Left hindlimb (tissue), 1 donor: ENCODE results near the gene LAMB3.
A peak's percentile ranks its signal among the peaks of the same experiment; 100 is the strongest.

Source experiments
- DNase-seq: peaks from one replicate; pipeline ENCODE4 v3.0.0-alpha.2; 2018

Gene LAMB3

DNA sequence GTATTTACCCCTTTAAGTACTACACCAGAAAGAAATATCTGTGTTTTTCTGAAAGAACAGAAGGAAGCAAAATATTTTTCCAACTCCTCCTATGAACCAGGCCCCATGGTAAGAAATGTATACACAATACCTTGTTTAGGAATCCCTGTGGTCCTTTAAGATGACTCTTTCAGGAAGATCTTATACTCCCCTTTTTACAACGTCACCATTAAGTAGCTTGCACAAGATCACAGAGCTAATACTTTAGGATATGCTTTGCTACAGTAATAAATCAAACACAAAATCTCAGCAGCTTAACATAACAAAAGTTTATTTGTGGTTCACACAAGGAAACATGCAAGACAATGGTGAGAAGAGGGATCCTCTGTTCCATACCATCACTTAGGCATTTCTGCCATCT, 8.8 kb upstream of the LAMB3 start:
- no peak for DNase-seq

GRCh38 chr1:209659909-209660308, 7.7 kb upstream of the LAMB3 start:
- no peak for DNase-seq

- no peak for DNase-seq
Observed at GRCh38 chr1:209657918-209658317, 5.7 kb upstream of the LAMB3 start.

DNA sequence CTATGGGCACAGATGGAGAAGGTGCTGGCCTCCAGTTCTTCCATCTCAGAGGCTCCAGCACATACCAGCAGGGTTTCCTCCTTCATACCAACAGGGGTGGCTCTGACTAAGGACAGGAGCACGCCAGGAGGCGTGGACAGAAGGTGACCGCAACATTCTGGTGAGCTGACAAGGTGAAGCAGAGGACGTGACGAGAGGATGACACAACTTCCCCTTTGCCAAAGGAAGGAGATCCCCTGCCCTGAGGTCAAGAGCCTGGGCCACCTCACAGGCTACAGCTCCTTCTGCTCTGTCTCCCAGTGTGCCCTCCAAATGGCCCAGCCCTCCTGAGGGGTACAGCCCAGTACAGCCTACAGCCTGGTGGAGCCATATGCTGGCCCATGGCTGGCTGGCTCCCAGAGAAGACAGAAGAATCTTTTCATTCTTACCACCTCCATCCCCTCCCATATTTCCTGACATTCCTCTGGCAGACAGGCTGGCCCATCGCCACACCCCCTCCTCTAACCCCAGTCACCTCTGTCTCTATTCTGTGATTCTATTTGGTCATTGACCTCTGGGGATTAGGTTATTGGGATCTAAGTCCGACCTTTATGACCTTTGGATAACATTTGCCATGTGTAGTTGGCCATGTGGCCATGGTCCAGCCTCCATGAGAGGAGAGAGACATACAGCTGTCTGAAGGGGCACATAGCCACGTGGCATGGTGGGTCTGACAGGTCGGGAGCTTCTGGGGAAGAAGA, 5.1 kb upstream of the LAMB3 start:
- DNase-seq: no peak

GRCh38 chr1:209655411-209656231, 3.4 kb upstream of the LAMB3 start:
- DNase-seq: no peak

- DNase-seq: no peak
Observed at GRCh38 chr1:209653915-209654351, 1.7 kb upstream of the LAMB3 start.

- DNase-seq: peak; percentile 77
Observed at GRCh38 chr1:209652873-209653401, 712 bp upstream of the LAMB3 start.

GRCh38 chr1:209651138-209651587, 1.1 kb downstream of the LAMB3 start:
- no peak for DNase-seq

- DNase-seq: no peak
Observed at GRCh38 chr1:209650454-209650853, 1.8 kb downstream of the LAMB3 start.

GRCh38 chr1:209648931-209649776, 3.1 kb downstream of the LAMB3 start:
- DNase-seq: no peak

- no peak for DNase-seq
Observed at GRCh38 chr1:209648346-209648745, 3.9 kb downstream of the LAMB3 start.

DNA sequence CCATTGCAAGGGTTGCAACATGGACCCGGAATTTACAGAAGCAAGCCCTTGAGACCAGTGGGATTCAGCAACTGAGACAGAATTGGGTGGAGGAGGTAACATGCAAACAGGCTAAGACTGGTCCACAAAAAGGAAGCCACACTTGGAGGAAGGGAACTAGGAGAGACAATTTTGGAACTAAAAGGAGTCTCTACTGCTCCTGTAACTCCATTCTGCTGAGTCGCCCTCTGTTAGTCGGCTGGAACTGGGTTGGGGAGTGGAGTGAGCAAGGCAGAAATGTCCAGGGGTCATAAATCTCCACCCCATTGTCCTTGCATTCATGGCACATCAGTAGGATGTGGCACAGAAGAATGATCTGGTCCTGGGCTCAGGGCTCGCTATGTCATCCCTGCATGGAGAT, 5.1 kb downstream of the LAMB3 start:
- no peak for DNase-seq

DNA sequence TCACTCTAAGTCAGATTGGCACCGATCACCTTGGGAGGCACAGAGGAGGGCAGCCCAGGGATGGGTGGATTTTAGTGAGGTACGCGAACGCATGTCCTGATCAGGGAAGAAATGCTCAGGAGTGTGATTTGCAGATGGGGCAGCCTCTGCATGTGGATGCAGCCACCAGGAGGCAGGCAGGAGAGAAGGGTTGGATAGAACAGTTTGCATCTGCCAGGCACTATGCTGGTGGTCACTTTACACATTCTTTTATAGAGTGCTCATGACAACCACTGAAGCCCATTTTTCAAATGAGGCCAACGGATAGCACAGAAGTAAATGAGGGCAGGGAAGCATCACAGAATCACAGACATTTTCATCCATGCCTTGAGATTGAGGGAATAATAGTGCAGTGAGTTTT, 5.7 kb downstream of the LAMB3 start:
- no peak for DNase-seq

- DNase-seq: no peak
Observed at GRCh38 chr1:209645574-209646452, 6.4 kb downstream of the LAMB3 start.

GRCh38 chr1:209643285-209644020, 8.8 kb downstream of the LAMB3 start:
- peak; percentile 66 for DNase-seq

DNA sequence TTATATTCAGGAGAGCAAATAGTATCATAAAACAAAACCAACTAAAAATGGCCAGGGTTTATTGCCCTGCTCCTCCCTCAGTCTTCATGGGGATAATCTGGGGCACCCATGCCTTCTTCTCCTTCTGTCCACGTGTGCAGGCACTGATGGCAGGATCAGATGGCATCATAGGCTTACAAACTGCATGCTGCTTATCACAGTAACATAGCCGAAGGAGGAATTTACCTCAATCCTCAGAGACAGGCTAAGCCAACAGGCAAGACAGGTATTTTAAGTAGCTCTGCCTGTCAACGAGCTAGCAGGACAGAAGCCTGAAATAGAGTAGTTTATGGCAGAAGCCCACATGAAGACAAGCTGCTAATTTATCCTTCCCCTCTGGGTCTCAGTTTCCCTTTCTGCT, 9.4 kb downstream of the LAMB3 start:
- no peak for DNase-seq

GRCh38 chr1:209641832-209642172, 10.4 kb downstream of the LAMB3 start:
- DNase-seq: peak; percentile 86

DNA sequence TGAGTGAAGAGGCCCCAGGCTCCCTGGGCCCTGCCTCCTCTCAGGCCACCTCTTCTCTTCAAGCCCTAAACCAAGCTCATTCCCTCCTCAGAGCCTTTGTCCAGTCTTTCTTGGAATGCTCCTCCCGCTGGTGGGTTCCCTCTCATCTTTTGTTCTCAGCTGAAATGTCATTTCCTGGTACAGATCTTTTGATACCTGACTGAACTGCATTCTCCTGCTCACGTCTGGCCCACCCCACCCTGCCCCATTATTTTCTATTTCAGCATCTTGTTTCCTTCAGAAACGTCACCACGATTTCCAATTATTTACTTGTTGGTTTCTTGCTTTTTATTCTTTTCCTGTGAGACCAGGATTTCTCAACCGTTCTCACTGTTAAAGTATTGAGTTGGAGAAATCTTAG, 16.4 kb downstream of the LAMB3 start:
- DNase-seq: no peak

- DNase-seq: no peak
Observed at GRCh38 chr1:209634005-209634737, 18.1 kb downstream of the LAMB3 start.

- no peak for DNase-seq
Observed at GRCh38 chr1:209633335-209633997, 18.8 kb downstream of the LAMB3 start.
